HFF-Myc (cell line): ENCODE data around the gene FSIP1.

Experiments
- DNase-seq: peaks from one replicate; pipeline ENCODE4 v3.0.0-alpha.2; 2011; ENCODE audit warnings: low read depth; ENCODE audit errors: extremely low read depth
- H3K4me3 ChIP-seq: replicated peaks from 2 replicates; pipeline ENCODE4 v1.5.1; 2011; ENCODE audit warnings: low read depth, mild to moderate bottlenecking, control low read depth, low read length
- TF ChIP-seq, protein P1 (sequence below): IDR thresholded peaks from 2 replicates; pipeline ENCODE4 v1.5.1; 2012; ENCODE audit warnings: mild to moderate bottlenecking, low read depth, low read length, control low read depth; ENCODE audit errors: missing control alignments

FSIP1 gene

GRCh38 chr15:39793923-39794322, 11.3 kb upstream of the FSIP1 start:
- no peak overlapping the region for H3K4me3 ChIP-seq
- TF ChIP-seq, protein P1, sequence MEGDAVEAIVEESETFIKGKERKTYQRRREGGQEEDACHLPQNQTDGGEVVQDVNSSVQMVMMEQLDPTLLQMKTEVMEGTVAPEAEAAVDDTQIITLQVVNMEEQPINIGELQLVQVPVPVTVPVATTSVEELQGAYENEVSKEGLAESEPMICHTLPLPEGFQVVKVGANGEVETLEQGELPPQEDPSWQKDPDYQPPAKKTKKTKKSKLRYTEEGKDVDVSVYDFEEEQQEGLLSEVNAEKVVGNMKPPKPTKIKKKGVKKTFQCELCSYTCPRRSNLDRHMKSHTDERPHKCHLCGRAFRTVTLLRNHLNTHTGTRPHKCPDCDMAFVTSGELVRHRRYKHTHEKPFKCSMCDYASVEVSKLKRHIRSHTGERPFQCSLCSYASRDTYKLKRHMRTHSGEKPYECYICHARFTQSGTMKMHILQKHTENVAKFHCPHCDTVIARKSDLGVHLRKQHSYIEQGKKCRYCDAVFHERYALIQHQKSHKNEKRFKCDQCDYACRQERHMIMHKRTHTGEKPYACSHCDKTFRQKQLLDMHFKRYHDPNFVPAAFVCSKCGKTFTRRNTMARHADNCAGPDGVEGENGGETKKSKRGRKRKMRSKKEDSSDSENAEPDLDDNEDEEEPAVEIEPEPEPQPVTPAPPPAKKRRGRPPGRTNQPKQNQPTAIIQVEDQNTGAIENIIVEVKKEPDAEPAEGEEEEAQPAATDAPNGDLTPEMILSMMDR, result no peak
- no peak for DNase-seq

- TF ChIP-seq, protein P1, result no peak
- DNase-seq, result no peak
- no peak overlapping the region for H3K4me3 ChIP-seq
Observed at GRCh38 chr15:39792844-39793335, 10.2 kb upstream of the FSIP1 start.

GRCh38 chr15:39792025-39792843, 9.6 kb upstream of the FSIP1 start:
- DNase-seq, result no peak
- TF ChIP-seq, protein P1, result no peak
- no peak overlapping the region for H3K4me3 ChIP-seq

GRCh38 chr15:39789736-39790135, 7.1 kb upstream of the FSIP1 start:
- TF ChIP-seq, protein P1, result no peak
- no peak for DNase-seq
- H3K4me3 ChIP-seq, result no peak overlapping the region

DNA sequence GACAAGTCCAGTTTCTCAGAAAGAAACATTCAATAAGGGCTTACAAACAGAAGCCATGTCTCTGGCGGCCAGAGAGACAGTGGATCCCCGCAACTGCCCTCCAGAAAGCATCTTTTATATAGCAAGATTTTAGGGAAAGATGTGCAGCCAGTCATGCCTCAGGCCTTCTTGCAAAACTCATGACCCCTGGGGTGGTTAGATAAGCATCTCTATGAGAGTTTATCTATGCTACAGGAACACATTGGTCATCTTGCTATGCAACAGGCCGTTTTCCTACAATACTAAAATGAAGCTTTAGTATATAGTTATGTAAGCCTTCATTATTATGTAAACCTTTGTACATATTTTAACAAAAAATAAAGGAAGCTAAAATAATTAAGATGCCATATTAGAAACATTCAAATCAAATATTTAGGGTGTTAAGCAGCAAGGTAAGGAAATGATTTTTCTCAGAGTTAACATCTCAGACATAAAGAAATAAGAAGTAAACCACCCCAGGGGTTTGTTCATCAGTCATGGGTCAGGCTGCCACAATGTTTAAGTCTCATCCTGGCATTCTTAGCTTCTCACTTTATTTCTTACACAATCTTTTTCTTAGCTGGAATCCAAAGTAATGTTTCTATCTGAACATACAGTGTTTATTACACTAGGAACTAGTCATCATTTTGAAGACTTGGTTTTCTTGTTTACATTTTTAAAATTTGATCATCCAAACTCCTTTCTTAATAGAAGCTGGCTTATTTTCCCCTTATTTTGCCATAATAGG, 6.3 kb upstream of the FSIP1 start:
- TF ChIP-seq, protein P1, result no peak
- DNase-seq, result no peak
- H3K4me3 ChIP-seq, result no peak overlapping the region

- no peak for DNase-seq
- no peak overlapping the region for H3K4me3 ChIP-seq
- TF ChIP-seq, protein P1, result no peak
Observed at GRCh38 chr15:39788108-39788507, 5.5 kb upstream of the FSIP1 start.
